Measurements from ENCODE around the gene TRAM2. TPM values are rescaled to one million over a fixed set of nuclear protein-coding genes. Genes with fewer than 3 reads are reported as not detected.

The TRAM2 gene
- total and polyA plus RNA-seq, 9 of the 15 experiments (the other 6 are each of a cell fraction or from before 2014, with no cell fraction given), result 2.6 to 13.3 (median 8.9) TPM

GRCh38 chr6:52511572-52512151 is 65.2 kb downstream of the TRAM2 start (continued):
- TF ChIP-seq ZNF407 (IDR thresholded peaks at IDR 0.05; ENCODE audit: low read depth) (no peak), E2F4 (CRISPR knock-in tag; IDR thresholded peaks at IDR 0.05; ENCODE audit: low read depth) (no peak), BRF2 (IDR thresholded peaks at IDR 0.05; ENCODE audit: borderline replicate concordance, insufficient read depth, insufficient read length) (no peak), ARID4B (CRISPR knock-in tag; IDR thresholded peaks at IDR 0.05) (no peak), HES1 (IDR thresholded peaks at IDR 0.05; ENCODE audit: low read depth) (no peak), TARDBP (IDR thresholded peaks at IDR 0.05) (no peak), THRA (IDR thresholded peaks at IDR 0.05) (no peak), ZNF77 (CRISPR knock-in tag; IDR thresholded peaks at IDR 0.05) (no peak), KAT7 (CRISPR knock-in tag; IDR thresholded peaks at IDR 0.05; ENCODE audit: borderline replicate concordance) (no peak)
